Measurements from ENCODE around the gene OR2T11.
A peak's percentile ranks its signal among the peaks of the same experiment; 100 is the strongest.
"Not testable (repeated sequence)": the region's sequence is repeated elsewhere in the genome, so short reads cannot be mapped to it uniquely, and the experiment has no call there.

Gene OR2T11

DNA sequence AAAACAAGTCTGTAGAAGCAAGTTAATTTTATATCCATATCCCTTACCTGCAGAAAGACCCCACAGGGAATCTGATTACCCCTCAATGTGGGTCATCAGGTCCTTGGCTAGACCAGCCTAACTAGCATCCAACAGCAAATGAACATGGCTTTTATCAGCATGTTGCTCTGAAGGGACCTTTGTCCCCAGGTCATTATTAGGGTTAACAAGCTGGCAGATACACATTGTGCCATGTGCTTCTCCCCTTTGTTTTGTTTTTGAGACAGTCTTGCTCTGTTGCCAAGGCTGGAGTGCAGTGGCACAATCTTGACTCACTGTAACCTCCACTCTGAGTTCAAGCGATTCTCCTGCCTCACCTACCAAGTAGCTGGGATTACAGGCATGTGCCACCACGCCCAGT, at the start of gene OR2T11:
Gene OR2T11 (minus strand): TSS at position 101 of the 400 bp plus-strand sequence. CDS start 7,963 bp downstream, outside the sequence.
- DNase-seq (ENCODE audit: insufficient read length, low spot score): not testable (repeated sequence)

GRCh38 chr1:248681651-248682050, 46.8 kb upstream of the OR2T11 start:
- FAIRE-seq: no peak
- DNase-seq (ENCODE audit: insufficient read length, low spot score): no peak

More for the DNA sequence above, at the start of gene OR2T11:
- not testable (repeated sequence) for FAIRE-seq

GRCh38 chr1:248670003-248670402, 35.1 kb upstream of the OR2T11 start:
- DNase-seq (ENCODE audit: insufficient read length, low spot score): no peak
- no peak for FAIRE-seq

GRCh38 chr1:248663453-248664328, 28.8 kb upstream of the OR2T11 start:
- FAIRE-seq: peak; percentile 100
- not testable (repeated sequence) for DNase-seq (ENCODE audit: insufficient read length, low spot score)

GRCh38 chr1:248656797-248657196, 21.9 kb upstream of the OR2T11 start:
- FAIRE-seq: peak; percentile 91
- DNase-seq (ENCODE audit: insufficient read length, low spot score): not testable (repeated sequence)

DNA sequence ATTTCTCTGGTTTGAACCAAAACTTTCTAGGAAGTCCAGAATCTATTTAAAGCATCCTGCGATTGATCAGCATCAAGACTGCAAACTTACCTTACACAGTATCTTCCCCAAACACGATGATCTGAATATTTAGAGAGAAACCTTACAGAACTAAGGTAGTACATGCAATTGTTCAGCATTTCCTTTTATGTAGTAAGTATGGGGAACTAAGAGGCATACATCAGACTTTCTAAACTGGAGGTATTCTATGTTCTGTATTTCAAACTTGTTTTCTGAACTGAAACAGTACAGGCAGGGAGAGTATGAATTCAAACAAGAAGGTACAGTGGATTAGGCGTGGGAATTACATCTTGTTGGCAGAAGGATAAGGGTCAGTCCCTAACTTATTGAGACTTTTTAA, 20.5 kb upstream of the OR2T11 start, which contains the start of gene OR2T27:
Gene OR2T27 (minus strand): TSS at position 175 of the 400 bp plus-strand sequence. CDS start 4,644 bp downstream, outside the sequence.
- FAIRE-seq: peak; percentile 86
- DNase-seq (ENCODE audit: insufficient read length, low spot score): not testable (repeated sequence)

- DNase-seq (ENCODE audit: insufficient read length, low spot score): not testable (repeated sequence)
- FAIRE-seq: peak; percentile 42
These were observed 14.1 kb upstream of the OR2T11 start for GRCh38 chr1:248648770-248649536.

GRCh38 chr1:248645178-248645577, 10.3 kb upstream of the OR2T11 start, which contains the start of gene OR2T35:
Gene OR2T35 (minus strand): TSS chr1:248645278. CDS start chr1:248639258, 6,020 bp downstream.
- FAIRE-seq: peak; percentile 65
- not testable (repeated sequence) for DNase-seq (ENCODE audit: insufficient read length, low spot score)

DNA sequence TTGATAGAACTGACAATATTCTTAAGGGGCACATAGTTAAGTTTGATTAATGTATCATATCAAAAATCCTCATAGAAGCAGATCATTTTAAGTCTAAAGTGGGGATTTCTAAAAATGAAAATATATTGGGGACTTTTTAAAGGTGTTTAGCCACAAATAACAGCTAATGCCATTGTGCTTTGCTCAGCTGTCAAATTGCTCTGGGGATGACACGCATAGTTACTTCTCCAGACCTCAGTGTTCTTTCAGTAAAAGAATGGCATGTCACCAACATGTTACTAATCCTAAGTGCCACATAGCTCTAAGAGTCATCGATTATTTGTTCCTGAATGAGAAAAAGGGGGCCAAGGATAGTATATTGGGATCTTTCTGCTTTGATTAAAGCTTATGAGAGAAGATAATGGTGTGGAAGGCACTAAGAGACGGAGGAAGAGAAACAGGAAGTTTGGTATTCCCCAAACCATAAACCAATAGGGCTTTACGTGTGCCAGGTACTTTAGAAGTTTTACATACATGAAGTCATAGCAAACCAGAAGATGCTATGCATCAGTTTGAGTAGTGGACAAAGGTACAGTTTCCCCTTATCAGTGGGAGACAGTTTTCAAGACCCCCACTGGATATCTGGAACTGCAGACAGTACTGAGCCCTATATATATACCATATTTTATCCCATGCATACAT, 8.2 kb upstream of the OR2T11 start:
- peak; percentile 99 for FAIRE-seq
- not testable (repeated sequence) for DNase-seq (ENCODE audit: insufficient read length, low spot score)

DNA sequence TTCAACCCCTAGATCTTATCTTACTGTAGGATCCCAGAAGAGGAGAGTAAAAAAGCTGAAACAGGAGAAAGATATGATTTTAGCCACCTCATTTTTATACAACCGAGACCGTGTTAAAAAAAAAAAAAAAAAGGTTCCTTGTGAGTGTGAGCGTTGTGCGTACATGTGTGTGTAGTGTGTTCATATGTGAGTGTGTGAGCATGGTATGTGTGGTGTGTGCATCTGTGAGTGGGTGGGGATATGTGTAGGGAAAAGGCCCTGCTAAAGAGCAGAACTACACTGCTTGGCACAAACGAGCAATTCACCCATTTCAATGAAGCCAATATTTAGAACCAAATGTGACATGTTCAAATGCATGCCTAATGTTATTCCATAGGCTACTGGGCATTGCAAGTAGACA, 6.7 kb upstream of the OR2T11 start:
- not testable (repeated sequence) for FAIRE-seq; DNase-seq (ENCODE audit: insufficient read length, low spot score)

DNA sequence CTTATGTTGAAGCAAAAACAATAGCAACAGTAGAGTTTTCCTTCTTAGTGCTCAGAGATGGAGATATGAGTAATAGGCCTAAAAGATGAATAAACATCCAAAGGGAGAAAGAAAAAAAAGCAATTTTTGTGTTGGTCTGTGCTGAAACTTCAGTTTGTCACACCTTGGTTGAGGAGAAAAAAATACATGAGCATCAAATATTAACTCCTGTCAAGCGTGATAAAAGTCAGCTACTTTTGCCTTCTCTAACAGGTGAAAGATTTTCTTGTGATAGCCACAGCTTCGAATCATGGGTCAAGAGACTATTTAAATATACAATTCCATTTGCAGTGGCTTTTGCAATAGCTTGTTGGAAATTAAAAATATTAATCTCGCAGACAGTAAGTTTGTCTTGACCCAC, 6.0 kb upstream of the OR2T11 start:
- peak; percentile 96 for FAIRE-seq

DNA sequence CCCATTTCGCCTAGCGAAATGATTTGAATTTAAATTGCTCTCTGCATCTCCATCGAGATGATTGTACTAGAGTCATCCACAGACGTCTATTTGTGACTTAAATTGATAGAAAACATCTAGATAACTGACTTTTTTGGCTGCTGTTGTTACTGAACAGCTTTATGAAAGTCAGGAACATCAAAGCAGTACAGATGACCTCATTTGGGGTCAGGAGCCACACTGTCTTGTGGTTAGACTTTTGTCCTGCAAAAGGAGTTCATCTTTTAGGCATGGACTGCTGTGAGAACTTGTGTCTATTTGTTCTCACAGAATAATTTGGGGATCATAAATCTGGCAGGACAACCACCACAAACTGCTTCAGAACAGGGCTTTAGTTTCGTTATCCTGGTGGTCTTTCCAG, 4.8 kb upstream of the OR2T11 start:
- FAIRE-seq: peak; percentile 95
- DNase-seq (ENCODE audit: insufficient read length, low spot score): not testable (repeated sequence)

More for the DNA sequence above, 6.0 kb upstream of the OR2T11 start:
- not testable (repeated sequence) for DNase-seq (ENCODE audit: insufficient read length, low spot score)

GRCh38 chr1:248636612-248637011, 1.7 kb upstream of the OR2T11 start:
- not testable (repeated sequence) for DNase-seq (ENCODE audit: insufficient read length, low spot score); FAIRE-seq

GRCh38 chr1:248631354-248632008, 3.4 kb downstream of the OR2T11 start:
- DNase-seq (ENCODE audit: insufficient read length, low spot score) (no peak), FAIRE-seq (no peak)

DNA sequence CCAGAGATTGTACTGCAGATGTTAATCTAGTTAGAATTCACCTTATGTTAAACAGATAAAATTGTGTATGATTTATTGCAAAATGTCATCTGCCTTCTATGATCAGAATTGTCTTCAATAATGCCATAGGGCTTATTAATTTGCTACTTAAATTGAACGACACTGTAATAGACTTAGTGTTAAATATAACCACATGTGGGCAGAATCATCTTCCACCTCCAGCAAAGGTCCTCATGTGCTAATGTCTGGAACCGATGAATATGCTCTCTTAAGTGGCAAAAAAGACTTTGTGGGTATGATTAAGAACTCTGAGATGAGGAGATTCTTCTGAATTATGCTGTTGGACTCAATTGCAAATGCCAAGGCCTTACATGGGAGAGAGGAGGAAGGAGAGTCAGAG, 4.3 kb downstream of the OR2T11 start:
- DNase-seq (ENCODE audit: insufficient read length, low spot score): no peak
- FAIRE-seq: no peak

DNA sequence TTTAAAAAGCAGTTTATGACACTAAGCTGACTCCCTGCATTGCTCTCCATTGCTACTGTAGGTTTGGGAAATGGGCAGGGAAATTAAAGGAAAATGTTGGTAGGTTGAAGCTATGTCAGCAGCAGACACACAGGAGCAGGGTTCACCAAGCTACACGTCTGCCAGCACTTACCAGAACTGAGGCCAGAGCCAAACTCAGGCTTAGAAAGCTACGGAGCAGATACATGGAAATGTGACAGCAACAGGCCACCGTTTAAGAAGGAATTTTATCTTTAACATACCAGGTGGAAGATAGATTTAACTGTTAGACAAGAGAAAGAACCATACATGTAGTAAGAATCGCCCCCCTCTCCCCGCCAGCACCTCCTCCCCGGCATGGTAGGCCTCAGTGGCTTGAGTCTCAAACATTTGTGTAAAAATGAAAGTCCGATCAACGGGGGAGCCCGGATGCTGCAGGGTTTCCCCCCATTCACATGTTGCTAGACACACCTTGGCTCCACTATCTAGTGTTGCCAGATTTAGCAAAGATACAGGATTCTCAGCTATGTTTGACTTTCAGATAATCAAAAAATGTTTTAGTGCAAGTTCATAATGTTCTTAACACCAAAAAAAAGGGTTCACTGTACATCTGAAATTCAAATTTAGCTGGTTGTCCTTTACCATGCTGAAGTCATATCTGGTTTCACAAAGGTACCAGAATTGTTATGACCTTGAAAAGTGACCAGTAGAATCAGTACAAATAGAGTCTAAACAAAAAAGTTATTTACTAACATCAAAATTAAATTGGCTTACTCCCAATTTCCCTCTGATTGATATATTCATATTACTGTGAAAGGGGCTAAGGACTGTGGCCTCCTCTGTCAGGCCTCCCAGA, 6.7 kb downstream of the OR2T11 start:
- no peak for DNase-seq (ENCODE audit: insufficient read length, low spot score)
- peak; percentile 4 for FAIRE-seq

DNA sequence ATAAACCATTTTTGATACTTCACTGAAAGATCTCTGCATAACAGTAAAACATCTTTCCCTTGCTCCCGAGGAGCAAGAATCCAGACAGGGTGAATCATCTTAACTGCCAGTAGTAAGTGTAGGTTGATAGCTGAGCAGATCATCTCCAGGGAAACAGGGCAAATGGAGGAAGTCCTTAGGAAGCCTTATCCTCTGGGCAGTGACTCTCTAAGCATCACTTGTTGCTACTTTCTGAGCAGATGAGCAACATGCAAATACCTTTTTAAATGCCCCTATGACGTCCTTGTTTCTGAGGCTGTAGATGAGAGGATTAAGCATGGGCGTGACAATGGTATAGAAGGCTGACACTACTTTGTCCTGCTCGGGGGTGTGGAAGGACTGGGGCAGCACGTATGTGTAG, 8.9 kb downstream of the OR2T11 start:
- DNase-seq (ENCODE audit: insufficient read length, low spot score) (no peak), FAIRE-seq (no peak)

DNA sequence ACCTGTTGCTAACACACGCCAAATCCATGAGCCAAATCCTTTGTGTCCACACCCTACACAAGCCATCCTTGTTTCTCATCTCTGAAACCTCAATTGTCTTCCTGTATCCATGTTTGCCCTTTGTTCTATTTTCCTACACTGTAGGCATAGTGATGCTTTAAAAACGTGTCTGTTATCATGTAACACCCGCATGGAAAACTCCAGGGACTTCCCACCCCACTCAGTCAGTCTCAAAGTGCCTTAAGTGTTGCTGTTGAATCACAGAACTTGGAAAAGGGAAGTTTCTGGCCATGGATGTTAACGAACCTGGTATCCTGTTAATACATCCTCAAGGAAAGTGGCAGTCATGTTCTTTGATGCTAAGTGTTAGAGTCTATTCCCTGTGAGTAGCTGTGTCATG, 9.7 kb downstream of the OR2T11 start:
- DNase-seq (ENCODE audit: insufficient read length, low spot score) (no peak), FAIRE-seq (no peak)

DNA sequence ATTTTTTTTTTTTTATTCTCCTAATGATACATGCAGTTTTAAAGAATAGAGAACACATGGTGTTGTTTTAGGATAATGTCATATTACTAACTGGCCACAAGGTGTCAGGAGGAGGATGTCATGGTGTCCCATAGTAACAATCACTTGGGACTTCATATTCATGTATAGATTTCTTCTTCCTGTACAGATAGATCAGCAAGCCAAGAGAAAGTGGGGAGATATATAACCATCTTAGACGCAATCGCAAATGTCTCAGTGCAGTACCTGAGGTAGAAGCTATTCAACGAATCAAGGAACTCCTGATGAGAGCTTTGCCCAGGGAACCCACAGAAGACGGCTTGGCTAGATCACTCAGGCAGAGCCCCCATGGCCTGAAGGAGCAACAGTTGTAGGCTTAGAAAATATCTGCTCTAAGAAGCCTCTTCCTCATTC, 12.3 kb downstream of the OR2T11 start:
- FAIRE-seq: no peak

More for the DNA sequence above, 12.3 kb downstream of the OR2T11 start:
- no peak for DNase-seq (ENCODE audit: insufficient read length, low spot score)
